Fibroblast of villous mesenchyme (primary cell): ENCODE results near the gene IFNL1. TPM values are rescaled to one million over a fixed set of nuclear protein-coding genes. Genes with fewer than 3 reads are reported as not detected.

Experiments used
- DNase-seq: peaks from one replicate; pipeline ENCODE4 v3.0.0-alpha.2; 2010; ENCODE audit warnings: low read depth
- H3K4me3 ChIP-seq: 2 replicates; pipeline ENCODE4 v1.5.1; 2011; ENCODE audit warnings: low read depth, mild to moderate bottlenecking, low read length
- total RNA-seq: library from RNA; depleted of rRNA; stranded (reverse); fragments of >200 nt; gene quantifications from 2 replicates; pipeline ENCODE4 v1.2.3, GENCODE V29; 2012
- TF ChIP-seq, protein P1 (sequence below): IDR thresholded peaks from 2 replicates; pipeline ENCODE4 v1.5.1; 2012; ENCODE audit warnings: low read depth, mild to moderate bottlenecking, low read length; ENCODE audit not compliant: insufficient read depth

Gene IFNL1
- total RNA-seq, 1 donor, result not detected

DNA sequence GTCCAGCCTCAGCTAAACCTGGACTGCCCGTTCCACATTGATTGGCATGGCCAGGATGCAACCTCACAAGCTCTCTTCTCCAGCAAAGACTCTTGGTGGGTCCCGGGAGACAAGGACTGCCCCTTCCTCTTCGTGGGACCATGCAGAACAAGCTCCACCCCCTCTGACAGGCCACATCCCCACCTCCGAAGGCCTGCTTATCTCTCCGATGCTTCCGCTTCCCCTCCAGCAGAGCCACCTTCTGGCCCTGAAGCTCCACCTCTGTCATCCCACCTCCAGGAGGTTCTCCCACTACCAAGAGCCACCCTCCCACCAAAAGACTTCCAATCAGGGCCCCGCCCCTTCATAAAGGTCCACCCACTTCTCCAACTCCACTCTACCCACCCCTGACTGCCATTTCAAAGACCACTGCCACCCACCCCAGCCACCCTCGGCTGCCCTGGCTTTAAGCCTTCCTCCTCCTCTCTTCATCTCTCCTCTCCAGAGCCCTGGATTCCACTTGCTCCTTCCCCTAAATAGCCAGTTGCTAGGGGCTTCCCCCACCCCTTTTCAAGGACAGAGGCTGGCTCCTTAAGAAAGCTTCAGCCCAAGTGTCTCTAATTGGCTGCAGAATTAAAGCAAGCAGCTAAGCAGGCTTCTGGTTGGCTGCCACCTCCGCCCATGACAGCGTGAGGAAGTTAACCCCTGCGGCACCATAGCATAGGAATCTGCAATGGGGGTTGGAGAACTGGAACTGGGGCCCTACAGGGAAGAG, 14.5 kb downstream of the IFNL1 start:
- TF ChIP-seq, protein P1, sequence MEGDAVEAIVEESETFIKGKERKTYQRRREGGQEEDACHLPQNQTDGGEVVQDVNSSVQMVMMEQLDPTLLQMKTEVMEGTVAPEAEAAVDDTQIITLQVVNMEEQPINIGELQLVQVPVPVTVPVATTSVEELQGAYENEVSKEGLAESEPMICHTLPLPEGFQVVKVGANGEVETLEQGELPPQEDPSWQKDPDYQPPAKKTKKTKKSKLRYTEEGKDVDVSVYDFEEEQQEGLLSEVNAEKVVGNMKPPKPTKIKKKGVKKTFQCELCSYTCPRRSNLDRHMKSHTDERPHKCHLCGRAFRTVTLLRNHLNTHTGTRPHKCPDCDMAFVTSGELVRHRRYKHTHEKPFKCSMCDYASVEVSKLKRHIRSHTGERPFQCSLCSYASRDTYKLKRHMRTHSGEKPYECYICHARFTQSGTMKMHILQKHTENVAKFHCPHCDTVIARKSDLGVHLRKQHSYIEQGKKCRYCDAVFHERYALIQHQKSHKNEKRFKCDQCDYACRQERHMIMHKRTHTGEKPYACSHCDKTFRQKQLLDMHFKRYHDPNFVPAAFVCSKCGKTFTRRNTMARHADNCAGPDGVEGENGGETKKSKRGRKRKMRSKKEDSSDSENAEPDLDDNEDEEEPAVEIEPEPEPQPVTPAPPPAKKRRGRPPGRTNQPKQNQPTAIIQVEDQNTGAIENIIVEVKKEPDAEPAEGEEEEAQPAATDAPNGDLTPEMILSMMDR, result no peak
- no peak overlapping the region for H3K4me3 ChIP-seq
- peak; percentile 7 for DNase-seq

- H3K4me3 ChIP-seq, result no peak overlapping the region
- TF ChIP-seq, protein P1, result no peak
- no peak for DNase-seq
Measured at GRCh38 chr19:39314016-39314728, 18.0 kb downstream of the IFNL1 start.

DNA sequence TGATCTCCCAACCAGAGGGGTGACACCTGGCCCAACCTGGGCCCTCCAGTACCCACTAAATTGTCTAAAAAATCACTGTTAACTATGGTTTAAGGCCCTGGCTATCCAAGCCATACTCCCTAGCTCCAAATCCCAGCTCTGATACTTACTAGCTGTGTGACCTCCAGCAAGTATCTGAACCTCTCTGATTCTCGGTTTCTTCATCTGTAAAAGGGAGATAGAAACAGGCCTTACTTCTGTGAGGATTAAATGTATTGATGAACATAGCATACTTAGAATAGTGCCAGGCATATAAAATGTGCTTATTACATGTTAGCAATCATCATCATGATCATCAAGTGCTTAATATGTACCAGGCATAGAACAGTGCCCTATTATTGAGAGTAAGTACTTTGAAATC, 19.7 kb downstream of the IFNL1 start:
- H3K4me3 ChIP-seq, result no peak overlapping the region
- TF ChIP-seq, protein P1, result no peak
- no peak for DNase-seq

GRCh38 chr19:39316627-39317321, 20.6 kb downstream of the IFNL1 start:
- DNase-seq, result no peak
- TF ChIP-seq, protein P1, result no peak
- H3K4me3 ChIP-seq, result no peak overlapping the region

GRCh38 chr19:39317476-39317875, 21.3 kb downstream of the IFNL1 start:
- no peak overlapping the region for H3K4me3 ChIP-seq
- no peak for DNase-seq
- TF ChIP-seq, protein P1, result no peak

GRCh38 chr19:39318071-39318470, 21.9 kb downstream of the IFNL1 start:
- DNase-seq, result no peak
- TF ChIP-seq, protein P1, result no peak
- no peak overlapping the region for H3K4me3 ChIP-seq
